ENCODE results near the gene LTO1.

The LTO1 gene

DNA sequence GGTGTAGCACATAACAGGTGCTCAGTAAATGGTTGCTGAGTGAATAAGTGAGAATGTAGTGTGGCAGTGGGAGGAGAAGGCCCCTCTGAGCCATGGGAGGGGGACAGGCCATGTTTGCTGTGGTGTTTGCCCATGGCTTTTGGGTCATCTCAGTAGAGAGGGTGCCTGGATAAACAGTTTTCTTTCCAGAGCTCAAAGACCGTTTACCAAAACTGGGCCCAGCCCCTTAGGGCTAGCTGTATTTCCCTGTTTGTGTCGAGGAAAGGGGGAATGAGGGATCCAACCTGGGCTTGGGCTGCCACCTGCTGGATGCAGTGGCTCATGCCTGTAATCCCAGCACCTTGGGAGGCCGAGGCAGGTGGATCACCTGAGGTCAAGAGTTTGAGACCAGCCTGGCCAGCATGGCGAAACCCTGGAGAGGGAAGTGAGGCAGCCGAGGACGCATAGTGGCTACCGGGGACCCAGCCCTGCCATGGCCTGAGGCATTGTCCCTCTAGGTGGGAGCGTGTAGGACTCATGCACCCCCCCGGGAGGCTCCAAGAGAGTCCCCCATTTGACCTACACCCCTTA lies 8.7 kb upstream of the LTO1 start:
- DNase-seq (ENCODE audit: insufficient read length, low spot score) (no peak), FAIRE-seq (no peak)

DNA sequence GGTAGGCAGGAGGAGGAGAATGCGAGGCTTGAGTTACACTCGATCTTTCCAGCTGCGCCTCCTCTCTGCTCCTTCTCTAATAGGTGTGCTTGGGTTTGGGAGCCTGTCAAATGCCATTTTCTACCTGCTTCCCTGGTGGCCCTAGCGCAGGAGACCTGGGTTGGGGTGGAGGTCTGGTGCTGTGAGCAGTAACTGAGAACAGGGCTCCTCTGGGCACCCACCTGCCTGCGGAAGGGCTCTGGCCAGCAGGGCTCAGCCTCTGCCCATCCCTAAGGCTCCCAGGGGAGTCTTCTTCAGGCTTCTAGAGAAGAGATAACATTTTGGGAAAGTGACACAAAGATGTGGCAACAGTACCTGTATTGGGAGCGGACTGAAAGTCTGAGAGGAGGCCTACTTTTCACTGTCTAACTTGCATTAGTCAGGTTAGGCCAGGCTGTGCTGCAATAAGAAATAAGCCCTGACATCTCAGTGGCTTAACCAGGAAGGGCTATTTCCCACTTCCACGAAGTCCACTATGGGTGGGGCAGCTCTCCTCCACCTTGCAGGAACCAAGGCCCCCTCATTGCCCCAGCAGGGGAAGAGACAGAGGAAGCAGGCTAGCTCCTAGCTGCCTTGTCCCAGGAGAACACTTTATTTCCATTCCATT lies 7.7 kb upstream of the LTO1 start:
- DNase-seq (ENCODE audit: insufficient read length, low spot score) (no peak), FAIRE-seq (no peak)

DNA sequence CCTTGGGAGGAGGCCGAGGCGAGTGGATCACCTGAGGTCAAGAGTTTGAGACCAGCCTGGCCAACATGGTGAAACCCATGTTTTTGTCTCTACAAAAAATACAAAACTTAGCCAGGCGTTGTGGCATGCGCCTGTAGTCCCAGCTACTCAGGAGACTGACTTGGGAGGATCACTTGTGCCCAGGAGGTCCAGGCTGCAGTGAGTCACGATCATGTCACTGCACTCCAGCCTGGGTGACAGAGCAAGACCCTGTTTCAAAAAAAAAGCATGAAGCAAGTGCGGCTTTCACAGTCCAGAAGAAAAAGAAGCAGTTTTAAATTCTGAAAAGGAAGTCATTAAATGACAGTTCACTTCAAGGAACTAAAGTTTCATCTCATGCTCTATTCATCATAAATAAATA lies 7.1 kb upstream of the LTO1 start:
- DNase-seq (ENCODE audit: insufficient read length, low spot score) (no peak), FAIRE-seq (no peak)

DNA sequence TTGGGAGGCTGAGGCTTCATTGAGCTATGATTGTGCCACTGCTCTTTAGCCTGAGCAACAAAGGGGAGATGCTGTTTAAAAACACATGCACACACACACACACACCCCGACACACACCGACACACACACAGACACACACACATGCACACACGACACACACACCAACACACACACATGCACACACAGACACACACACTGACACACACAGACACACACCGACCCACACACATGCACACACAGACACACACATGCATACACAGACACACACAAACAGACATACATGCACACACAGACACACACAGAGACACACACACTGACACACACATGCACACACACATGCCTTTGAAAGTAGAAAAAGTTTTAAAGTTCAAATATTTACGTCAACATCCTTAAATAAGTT lies 5.5 kb upstream of the LTO1 start:
- DNase-seq (ENCODE audit: insufficient read length, low spot score) (no peak), FAIRE-seq (peak; percentile 93)

DNA sequence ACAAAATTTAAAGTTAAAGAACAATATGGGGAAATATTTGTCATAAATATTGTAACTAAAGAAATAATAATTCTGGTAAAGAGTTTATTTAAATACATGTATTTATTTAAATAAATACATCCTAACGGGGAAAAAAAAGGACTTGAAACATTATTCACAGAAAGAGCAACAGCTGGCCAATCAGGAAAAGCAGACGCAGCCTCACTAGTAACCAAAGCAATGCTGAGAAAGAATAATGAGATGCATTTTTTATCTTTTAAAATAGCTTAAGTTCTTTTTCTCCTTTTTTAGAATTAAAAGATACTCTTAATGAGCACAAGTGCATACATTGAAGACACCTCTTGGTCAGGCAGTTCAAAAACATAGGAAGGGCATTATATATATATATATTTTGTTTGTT lies 2.6 kb upstream of the LTO1 start:
- no peak for DNase-seq (ENCODE audit: insufficient read length, low spot score)
- no peak for FAIRE-seq

DNA sequence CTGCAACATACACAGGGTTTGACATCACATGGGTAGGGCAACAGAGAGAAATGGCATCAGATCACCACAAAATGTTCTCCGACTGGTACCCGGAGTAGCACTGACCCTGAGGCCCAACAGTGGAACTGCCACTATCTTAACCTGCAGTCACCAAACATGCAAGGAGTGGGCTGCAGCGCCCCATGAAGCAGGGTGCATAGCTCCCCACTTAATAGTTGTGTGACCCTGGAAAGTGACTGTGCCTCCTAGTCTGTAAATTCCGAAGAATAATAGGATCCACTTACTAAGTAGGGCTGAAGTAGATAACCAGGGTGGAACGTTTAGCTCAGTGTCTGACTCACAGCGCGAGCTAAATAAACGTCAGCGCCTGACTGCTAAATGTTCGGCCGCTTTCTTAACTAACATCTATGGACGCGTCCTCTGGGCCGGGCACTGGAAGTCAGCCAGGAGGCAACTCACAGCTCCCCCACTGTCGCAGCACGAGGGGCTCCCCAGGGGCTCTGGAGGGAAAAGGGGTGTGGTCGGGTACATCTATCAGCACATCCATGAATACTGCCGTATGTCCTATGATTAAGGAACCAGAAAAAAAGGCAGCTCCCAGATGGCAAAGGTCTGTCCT lies 777 bp downstream of the LTO1 start:
- FAIRE-seq (no peak), DNase-seq (ENCODE audit: insufficient read length, low spot score) (peak; percentile 25)

DNA sequence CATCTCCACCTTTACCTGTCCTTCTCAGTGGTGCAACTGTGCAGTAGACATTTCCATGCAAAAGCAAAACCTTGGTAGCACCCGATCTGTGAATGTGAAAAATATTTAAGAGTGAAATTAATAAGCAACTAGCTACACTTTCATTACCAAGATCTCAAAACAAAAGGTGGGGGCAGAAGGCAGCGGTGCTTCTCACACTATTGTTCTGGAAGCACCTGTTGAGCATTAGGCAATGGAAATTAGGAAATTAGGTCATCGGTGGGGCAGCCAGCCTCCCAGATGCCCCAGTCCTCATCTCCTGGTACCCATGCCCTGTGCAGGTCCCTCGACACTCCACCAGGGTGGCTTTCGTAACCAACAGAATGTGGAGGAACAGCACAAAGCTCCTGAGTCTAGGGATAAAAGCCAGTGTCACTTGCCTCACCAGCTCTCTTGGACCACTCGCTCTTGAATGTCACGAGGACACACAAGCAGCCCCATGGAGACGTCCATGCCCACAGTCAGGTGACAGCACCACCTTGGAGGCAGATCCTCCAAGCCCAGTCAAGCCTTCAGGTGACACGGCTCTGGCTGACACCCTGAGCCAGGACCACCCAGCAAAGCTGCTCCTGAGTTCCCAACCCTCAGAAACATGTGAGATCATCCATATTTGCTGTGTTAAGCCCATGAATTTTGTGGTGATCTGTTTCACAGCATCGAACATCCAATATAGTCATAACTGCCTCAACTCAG lies 3.3 kb downstream of the LTO1 start:
- FAIRE-seq, result no peak

DNA sequence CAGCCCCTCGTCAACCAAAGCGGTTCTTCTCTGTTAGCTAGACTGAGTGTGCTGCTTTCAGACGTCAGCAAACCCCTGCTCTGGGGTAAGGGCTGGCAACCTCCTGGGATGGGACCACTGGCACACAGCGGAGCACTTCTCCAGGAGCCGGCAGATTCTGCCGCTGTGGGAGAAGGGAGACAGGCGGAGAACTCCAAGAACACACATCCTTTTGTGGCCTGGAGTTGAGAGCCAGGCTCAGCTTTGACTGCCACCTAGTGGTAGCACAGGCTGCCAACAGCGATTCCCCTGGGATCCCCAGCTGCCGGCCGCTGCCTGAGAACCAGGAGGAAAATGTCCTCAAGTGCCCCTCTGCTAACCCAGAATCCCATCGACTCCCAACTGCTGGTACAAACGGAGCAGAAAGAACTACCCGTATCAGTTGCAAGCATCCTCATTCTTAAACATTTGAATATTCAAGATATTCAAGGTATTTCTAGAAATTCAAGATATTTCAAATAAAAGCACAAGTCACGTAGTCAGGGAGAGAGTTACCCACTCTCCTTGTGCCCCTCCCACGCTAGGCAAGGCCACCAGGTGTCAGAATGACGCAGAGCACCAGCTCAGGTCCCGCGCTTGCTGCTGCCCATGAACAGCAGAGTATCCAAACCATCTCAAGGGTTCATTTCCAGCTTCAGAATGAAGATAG lies 4.9 kb downstream of the LTO1 start:
- FAIRE-seq, result peak; percentile 83
- DNase-seq (ENCODE audit: insufficient read length, low spot score), result peak; percentile 93

More for the DNA sequence above, 3.3 kb downstream of the LTO1 start:
- DNase-seq (ENCODE audit: insufficient read length, low spot score), result no peak

DNA sequence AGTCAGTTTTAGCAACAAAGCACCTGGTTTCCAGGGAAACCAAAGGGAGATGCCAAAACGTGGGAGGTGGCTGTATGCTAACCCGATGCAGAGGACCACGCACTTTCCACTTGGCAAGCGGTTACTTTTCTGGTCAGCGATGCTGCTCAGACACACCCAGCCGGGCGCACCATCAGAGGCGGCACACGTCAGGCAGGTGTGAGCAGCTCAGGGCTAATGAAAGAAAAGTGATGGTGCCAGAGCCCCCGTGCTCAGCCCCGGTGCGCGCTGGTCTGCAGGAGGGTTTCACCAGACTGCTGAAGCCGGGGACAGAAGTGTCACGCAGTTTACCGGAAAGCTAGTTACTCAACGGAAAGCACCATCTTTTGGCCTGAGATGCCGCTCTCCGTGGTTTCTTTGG lies 5.7 kb downstream of the LTO1 start:
- no peak for FAIRE-seq
- DNase-seq (ENCODE audit: insufficient read length, low spot score), result no peak

DNA sequence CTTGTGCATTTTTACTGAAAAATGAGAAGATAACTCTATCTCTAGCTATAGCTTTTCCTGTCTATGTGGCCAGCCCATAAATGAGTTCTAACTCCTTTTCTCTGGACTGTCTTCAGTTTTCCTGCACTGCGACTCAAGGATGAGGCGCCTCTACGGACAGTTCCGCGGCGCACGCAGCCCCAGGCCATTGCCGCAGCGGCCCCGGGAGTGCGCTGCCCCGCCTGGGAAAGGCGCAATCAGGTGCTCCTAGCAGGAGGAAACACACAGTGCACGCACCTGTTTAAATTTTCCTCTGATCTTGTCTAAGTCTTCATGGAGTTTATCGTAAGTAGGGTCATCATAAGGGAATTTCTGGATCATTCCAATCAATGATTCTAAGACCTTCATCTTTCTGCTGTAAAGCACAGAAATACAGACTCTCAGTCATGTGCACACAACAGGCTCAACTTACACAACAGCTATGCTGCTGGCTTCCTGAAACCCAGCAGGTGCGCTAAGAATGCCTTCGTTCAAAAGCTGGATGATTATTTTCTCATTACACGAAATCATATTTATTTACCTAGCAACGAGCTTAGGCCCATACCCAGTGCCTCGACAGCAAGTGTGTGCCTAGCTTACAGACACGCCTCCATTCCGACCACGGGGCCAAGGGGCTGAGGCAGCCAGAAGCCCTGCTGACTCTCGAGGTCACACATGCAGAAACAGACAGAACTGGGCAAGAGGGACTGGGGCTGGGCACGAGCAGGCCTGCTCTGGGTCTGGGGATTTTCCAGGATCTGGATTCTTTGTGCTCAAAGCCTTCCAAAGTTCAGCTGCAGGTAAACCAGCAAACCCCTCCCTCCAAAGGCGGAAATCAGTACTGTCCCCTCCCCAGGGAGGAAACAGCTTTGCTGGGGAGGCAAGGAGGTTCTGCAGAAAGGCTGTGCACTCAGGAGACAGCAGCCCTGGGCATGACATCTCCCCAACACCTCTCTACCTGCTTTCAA lies 7.2 kb downstream of the LTO1 start:
- DNase-seq (ENCODE audit: insufficient read length, low spot score) (no peak), FAIRE-seq (no peak)

DNA sequence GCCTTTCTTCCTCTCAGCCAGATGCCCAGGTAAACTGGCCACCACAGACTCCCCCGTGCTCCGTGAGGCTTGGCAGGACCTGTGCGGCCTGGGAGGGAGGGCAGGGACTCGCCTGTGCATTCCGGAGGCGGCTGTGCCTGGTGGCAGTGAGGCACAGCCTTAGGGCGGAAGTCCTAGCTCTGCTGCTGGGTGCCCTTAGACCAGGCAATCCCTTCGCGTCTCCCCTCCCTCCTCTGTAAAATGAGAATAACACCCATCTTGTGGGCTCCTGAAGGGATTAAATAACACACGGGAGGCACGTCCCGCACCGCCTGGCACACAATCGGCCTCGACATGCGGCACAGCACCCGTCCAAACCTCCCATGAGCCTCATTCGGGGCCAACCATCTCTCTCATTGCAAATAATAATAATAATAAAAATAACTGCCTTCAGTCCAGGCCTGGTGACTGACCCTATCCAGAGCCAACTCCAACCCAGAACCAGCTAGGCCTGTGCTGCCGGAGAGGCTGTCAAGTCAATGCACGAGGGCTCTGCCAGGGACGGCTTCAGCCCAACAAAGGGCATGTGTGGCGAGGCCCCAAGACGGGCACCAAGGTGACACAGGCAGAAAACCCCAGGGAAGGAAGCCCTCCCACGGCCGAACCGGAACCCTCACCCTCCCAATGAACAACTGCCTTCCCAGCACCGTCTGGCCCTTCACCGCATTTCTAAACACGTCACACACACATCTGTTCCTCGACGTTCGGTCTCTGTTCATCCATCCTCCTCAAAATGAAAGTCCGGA lies 8.2 kb downstream of the LTO1 start:
- no peak for FAIRE-seq
- DNase-seq (ENCODE audit: insufficient read length, low spot score), result no peak

DNA sequence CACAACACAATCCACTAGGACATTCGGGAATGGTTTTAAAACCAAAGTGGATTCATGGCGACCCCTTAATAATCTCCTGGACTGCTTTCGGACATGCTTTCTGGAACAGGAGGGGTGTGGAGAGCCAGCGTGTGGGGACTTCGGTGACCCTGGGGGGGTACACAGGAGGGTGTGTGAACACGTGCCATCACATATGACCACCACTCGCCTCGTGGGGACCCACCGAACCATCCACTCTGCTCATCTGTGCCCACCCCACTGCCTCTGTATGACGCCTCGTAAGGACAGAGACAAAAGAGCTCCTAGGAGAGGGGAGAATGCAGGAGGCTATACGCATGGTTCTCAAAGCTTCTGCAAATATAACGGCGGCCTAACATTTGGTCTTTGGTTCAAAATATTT lies 8.9 kb downstream of the LTO1 start:
- DNase-seq (ENCODE audit: insufficient read length, low spot score) (no peak), FAIRE-seq (no peak)

DNA sequence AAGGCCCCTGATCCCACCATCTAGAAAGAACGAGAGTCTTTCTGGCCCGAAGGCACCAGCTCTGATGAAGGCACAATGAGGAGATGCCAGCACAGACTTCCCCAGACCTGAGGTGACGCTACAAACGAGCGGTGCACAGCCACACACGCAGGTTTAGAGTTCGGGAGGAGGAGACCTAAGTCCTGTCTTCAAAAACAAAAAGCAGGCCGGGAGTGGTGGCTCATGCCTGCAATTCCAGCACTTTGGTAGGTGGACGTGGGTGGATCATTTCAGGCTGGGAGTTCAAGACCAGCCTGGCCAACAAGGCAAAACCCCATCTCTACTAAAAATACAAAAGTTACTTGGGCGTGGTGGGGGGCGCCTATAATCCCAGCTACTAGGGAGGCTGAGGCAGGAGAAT lies 9.5 kb downstream of the LTO1 start:
- no peak for DNase-seq (ENCODE audit: insufficient read length, low spot score)

DNA sequence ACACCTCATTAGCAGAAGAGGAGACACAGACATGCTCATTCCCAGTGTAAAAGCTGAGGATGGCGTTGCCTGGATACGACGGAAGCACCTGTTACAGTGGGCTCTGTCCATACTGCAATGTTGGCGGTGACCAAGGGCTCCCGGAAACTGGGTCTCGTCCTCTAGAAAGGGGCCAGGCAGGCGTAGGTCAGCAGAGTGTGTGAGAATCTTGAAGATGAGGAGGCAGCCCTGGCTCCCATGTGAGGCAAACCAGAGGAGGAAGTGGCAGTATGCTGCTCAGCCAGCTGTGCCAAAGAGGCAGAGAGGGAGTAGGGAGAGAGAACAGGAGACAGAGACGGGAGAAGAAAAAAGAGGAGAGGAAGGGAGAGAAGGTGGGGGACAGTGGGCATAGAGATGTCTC lies 10.3 kb downstream of the LTO1 start:
- DNase-seq (ENCODE audit: insufficient read length, low spot score) (no peak), FAIRE-seq (no peak)

More for the DNA sequence above, 9.5 kb downstream of the LTO1 start:
- FAIRE-seq, result no peak

DNA sequence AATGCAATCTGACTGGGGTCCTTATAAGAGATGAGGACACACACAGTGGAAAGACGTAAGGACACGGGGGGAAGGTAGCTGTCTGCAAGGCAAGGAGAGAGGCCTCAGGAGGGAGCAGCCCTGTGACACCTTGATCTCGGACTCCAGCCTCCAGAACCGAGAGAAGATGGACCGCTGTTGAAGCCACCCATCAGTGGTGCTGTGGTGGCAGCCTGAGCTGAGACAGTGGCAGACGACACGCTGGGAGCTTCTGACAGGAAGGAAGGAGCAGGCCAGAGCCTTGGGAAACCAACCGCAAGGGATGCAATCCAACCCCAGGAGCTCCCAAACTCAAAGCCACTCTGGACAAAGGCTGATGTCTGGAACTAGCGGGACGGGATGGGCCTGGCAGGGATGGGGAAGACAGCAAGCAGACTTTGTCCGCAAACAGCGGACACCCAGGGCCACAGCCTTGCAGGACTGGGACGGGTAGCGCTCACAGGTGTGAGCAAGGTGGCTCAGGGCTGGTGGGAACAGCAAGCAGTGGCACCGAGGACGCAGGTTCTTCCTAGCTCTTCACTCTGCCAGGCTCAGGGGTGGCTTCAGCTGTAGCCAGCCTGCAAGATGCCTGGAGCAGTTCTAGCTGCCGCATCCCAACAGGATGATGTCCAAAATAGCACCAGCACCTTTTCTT lies 10.9 kb downstream of the LTO1 start:
- FAIRE-seq (no peak), DNase-seq (ENCODE audit: insufficient read length, low spot score) (no peak)

DNA sequence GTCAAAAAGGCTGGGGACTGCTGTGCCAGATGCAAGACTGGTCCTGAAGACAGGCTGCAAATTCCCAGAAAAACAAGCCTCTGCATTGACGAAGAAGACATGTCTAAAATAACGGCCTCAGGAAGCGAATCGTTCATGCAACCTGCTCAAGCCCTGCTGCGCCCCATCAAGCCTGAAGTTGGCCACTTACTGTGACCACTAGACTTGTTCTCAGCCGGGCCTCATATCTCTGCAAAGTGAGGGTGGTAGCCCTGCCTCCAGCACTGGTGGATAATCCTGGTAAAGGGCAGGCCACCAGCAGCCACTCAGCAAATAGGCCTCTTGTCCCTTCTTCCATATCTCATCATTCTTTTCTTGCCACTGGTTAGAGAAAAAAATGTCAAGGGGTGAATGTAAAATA lies 11.8 kb downstream of the LTO1 start:
- DNase-seq (ENCODE audit: insufficient read length, low spot score), result no peak
- no peak for FAIRE-seq

DNA sequence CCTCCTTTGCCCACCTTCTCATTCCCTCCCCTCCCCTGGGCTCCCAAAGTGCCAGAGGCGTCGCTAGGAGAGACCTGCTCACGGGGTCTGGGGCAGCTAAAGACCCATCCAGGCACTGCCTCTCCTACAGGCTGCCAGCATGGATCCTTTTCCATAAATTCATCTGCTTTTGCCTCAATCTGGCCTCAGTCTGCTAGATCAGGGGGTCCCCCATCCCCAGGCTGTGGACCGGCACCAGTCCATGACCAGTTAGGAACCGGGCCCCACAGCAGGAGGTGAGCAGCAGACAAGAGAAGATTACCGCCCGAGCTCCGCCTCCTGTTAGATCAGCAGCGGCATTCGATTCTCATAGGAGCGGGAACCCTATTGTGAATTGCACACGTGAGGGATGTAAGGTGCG lies 12.3 kb downstream of the LTO1 start:
- DNase-seq (ENCODE audit: insufficient read length, low spot score), result no peak
- no peak for FAIRE-seq

DNA sequence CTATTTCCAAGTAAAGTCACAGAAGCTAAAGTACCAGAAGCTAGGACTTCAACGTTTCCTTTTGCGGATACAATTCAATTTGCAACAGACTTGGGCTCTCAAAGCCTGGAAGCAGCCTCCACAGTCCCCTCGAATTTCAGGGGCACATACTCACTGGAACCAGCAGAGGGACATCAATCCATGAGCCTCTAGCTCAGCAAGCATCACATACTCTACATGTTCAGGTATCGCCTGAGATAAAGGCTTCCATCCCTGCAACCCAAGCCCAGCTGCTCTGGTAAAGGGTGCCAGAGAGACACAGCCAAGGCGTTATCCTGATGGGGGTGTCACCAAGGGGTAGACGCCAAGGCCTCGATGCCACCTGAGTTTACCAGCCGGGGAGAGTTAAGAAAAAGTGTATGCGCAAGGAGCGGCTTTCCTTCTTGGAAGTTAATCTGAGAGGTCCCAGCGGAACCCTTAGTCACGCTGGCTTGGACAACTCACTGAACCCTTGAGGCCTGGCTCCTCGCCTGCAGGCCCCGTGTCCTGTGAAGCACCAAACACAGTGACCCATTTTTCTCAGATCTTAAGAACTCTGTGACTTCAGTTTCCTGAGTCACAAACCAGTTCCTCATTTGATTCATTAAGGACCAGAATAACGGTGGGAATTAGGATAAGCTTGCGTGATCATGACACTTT lies 13.0 kb downstream of the LTO1 start:
- no peak for DNase-seq (ENCODE audit: insufficient read length, low spot score)
- FAIRE-seq, result peak; percentile 31

Data from HTR-8/SVneo (cell line).